Measurements from ENCODE around the gene TMEM145.
"Not testable (repeated sequence)": the region's sequence is repeated elsewhere in the genome, so short reads cannot be mapped to it uniquely, and the experiment has no call there.

The TMEM145 gene

DNA sequence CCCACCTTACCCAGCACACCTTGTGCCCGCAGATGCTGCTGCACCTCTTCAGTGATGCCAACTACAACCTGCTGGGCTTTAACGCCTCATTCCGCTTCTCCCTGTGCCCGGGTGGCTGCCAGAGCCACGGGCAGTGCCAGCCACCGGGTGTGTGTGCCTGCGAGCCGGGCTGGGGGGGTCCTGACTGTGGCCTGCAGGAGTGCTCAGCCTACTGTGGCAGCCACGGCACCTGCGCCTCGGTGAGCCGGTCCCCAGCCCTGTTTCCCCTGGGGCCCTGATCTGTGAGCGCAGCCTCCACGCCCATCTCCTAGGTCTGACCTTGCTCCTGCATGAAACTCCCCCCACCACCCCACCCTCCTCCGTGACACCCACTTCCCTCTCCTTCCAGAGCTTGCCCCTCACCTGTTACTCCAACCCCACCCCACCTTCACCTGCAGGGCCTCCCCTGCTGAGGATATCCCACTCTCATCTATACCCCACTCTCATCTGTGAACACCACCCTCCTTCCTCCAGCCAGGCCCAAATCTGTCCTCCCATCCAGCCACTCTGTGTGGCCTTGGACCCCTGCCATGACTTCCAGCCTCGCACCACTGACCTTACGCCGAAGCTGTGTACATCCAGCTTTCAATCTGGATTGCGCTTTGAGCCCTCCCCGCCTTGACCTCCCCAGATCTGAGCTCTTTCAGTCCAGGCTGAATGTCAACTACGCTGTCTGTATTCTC, 21.0 kb downstream of the TMEM145 start:
- no peak for DNase-seq (ENCODE audit: low read depth in 1 of 2, low spot score in 1 of 2)

DNA sequence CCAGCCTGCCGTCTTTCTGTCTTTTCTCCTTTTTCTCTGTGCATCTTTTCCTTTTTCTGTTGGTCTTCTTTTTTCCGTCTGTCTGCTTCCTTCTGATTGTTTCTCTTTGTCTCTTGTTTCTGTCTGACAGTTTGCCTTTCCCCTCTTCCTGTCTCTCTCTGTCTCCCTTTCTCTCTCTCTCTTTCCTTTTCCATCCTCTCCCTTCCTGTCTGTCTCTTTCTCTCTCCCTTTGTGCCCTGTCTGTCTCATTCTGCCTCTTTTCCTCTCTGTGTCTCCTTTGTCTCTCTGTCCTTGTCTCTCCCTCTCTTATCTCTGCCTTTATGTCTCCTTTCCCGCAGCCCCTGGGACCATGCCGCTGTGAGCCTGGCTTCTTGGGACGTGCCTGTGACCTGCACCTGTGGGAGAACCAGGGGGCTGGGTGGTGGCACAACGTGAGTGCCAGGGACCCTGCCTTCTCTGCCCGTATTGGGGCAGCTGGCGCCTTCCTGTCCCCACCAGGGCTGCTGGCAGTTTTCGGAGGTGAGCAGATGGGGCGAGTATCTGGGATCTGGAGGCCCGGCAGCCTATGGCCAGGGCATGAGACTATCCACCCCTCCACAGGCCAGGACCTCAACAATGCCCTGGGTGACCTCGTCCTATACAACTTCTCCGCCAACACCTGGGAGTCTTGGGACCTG, 21.7 kb downstream of the TMEM145 start:
- DNase-seq (ENCODE audit: low read depth in 1 of 2, low spot score in 1 of 2): no peak

DNA sequence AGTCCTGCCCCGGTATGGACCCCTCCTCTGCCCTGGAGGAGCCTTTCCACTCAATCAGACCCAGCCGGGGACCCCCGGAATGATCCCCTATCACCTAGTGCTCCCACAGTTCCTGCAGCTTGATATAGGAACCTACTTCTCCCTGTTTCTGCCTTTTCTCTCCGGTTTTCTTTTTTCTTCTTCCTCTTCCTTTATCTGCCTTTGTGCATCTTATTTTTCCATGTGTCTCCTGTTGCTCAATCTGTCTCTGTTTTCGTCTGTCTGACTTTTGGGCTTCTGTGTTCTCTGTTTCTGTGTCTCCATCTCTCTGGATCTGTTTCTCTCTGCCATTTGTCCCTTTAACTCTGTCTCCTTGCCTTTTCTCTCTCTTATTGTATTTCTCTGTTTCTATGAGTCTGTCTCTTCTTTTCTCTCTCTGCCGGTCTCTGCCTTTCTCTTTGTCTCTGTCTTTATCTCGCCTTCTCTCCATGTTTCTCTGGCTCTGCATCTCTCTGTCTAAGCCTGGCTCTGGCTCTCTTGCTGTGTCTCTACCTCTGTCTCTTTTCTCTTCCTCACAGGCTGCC, 22.3 kb downstream of the TMEM145 start:
- no peak for DNase-seq (ENCODE audit: low read depth in 1 of 2, low spot score in 1 of 2)

DNA sequence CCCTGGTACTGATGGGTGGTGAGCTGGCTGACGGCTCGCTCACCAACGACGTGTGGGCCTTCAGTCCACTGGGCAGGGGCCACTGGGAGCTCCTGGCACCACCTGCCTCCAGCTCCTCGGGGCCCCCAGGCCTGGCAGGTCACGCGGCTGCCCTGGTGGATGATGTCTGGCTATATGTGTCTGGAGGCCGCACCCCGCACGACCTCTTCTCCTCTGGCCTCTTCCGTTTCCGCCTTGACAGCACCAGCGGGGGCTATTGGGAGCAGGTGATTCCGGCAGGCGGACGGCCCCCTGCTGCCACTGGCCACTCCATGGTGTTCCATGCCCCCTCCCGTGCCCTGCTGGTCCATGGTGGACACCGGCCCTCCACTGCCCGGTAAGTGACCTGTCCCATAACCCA, 22.9 kb downstream of the TMEM145 start:
- DNase-seq (ENCODE audit: low read depth in 1 of 2, low spot score in 1 of 2): no peak

DNA sequence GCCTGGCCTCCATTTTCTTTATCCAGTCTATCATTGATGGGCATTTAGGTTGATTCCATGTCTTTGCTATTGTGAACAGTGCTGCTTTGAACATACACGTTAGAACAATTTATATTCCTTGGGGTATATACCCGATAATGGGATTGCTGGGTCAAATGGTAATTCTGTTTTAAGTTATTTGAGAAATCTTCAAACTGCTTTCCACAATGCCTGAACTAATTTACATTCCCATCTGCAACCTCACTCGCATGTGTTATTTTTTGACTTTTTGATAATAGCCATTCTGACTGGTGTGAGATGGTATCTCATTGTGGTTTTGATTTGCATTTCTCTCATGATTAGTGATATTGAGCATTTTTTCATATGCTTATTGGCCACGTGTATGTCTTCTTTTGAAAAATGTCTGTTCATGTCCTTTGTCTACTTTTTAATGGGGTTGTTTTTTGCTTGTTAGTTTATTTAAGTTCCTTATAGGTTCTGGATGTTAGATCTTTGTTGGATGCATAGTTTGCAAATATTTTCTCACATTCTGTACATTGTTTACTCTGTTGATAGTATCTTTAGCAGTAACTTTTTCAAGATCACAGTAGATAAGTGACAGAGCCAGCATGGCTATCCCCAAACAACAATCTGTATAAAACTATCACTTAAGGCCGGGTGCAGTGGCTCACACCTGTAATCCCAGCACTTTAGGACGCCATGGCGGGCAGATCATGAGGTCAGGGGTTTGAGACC, 26.2 kb downstream of the TMEM145 start:
- not testable (repeated sequence) for DNase-seq (ENCODE audit: low read depth in 1 of 2, low spot score in 1 of 2)

DNA sequence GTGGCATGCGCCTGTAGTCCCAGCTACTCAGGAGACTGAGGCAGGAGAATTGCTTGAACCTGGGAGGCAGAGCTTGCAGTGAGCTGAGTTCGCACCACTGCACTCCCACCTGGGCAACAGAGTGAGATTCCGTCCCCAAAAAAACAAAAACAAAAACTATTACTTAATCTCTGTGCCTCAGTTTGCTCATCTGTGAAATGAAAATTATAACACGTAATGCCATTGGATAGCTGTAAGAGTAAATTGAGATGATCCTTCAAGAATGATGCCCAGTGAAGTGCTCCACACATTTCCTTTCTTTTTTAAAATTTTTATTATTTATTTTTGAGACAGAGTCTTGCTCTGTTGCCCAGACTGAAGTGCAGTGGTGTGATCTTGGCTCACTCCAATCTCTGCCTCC, 26.8 kb downstream of the TMEM145 start:
- not testable (repeated sequence) for DNase-seq (ENCODE audit: low read depth in 1 of 2, low spot score in 1 of 2)

DNA sequence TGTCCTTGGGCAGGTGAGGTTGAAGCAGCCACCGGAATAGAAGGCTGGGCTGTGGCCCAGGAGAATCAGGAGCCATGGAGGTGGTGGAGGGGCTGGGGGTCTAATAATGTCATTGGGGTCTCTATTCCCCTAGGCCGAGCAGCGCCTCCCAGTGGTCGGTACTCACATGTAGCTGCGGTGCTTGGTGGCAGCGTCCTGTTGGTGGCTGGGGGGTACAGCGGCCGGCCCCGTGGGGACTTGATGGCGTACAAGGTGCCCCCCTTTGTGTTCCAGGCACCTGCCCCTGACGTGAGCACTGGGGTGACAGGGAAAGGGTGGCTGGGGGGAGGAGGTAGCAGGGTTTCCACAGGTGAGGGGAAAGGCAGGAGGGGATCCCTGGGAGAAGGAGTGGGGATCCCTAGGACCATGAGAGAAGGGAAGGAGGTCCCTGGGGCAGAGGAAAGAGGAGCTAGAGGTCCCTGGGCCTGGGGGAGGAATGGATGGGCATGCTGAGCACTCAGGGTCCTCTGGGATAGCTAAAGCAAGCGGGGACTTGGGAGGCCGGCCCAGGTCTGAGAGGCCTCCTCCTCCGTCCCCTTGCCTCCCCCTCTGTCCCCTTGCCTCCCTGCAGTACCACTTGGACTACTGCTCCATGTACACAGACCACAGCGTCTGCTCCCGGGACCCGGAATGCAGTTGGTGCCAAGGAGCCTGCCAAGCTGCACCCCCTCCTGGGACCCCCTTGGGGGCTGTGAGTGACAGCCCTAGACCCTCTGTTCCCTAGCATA, 30.4 kb downstream of the TMEM145 start:
- no peak for DNase-seq (ENCODE audit: low read depth in 1 of 2, low spot score in 1 of 2)

DNA sequence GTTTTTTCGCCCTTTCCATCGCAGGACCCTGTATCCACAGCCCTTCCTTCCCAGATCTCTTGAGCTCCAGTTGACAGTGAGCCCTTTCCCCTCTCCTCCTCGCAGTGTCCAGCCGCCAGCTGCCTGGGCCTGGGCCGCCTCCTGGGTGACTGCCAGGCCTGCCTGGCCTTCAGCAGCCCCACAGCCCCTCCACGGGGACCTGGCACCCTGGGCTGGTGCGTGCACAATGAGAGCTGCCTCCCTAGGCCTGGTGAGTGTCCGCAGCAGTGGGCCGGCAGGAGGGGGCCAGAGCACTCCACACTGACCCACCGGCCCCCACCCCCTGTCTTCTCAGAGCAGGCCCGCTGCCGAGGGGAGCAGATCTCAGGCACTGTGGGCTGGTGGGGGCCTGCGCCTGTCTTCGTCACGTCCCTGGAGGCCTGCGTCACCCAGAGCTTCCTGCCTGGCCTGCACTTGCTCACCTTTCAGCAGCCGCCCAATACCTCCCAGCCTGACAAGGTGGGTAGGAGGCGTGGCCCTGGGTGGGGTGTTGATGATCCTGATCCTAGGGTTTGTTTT, 31.3 kb downstream of the TMEM145 start:
- no peak for DNase-seq (ENCODE audit: low read depth in 1 of 2, low spot score in 1 of 2)

DNA sequence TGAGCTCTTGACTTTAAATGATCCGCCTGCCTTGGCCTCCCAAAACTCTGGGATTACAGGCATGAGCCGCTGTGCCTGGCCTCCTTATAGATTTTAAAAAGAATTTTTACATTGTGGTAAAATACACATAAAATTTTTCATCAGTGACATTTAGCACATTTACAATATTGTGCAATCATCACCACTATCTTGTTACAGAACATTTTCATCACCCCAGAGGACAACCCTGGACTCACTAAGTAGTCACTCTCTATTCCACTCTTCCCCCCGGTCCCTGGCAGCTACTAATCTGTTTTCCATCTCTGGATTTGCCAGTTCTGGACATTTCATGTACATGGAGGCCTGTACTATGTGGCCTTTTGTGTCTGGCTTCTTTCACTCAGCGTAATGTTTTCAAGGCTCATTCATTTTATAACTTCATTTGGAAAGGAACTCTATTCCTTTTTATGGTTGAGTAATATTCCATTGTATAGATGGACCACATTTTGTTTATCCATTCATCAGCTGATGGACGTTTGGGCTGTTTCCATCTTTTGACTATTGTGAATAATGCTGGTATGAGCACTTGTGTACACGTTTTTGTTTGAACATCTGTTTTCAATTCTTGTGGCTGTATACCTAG, 32.2 kb downstream of the TMEM145 start:
- DNase-seq (ENCODE audit: low read depth in 1 of 2, low spot score in 1 of 2): no peak

DNA sequence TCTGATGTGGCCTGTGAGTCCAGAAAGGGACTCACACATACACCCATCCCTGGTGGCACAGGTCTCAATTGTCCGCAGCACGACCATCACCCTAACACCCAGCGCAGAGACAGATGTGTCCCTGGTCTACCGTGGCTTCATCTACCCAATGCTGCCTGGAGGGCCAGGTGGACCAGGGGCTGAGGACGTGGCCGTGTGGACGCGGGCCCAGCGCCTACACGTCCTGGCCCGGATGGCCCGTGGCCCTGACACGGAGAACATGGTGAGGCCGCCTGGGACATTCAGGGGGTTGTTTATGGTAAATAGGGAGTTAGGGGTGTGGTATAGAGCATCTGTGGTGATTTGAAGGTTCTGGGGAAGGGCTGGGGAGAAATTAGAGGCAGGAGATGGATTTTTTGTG, 35.1 kb downstream of the TMEM145 start:
- DNase-seq (ENCODE audit: low read depth in 1 of 2, low spot score in 1 of 2): no peak

DNA sequence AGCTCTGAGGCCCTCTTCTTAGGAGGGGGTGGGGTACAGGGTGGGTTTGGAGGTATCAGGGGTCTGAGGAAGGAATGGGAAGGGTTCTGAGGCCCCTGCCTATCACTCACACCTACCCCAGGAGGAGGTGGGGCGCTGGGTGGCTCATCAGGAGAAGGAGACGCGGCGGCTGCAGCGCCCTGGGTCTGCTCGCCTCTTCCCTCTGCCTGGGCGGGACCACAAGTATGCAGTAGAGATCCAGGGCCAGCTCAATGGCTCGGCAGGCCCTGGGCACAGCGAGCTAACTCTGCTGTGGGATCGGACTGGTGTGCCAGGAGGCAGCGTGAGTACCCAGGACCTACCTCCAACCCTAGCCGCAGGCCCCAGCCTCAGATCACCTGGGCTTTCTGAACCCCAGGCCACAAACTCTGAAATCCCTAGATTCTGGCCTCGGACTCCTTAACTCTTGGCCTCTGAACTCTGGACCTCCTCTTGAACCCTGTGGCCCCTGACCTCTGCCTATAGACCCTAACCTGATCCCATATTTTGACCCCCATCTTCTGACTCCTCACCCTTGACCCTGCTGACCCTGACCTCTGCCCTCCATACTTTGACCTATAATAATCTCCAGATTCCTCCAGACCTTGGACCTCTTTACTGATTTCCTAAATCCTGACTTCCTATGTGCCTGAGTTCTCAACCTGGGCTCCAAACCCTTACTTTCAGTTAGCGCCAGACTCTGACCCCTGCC, 36.4 kb downstream of the TMEM145 start:
- DNase-seq (ENCODE audit: low read depth in 1 of 2, low spot score in 1 of 2): no peak

DNA sequence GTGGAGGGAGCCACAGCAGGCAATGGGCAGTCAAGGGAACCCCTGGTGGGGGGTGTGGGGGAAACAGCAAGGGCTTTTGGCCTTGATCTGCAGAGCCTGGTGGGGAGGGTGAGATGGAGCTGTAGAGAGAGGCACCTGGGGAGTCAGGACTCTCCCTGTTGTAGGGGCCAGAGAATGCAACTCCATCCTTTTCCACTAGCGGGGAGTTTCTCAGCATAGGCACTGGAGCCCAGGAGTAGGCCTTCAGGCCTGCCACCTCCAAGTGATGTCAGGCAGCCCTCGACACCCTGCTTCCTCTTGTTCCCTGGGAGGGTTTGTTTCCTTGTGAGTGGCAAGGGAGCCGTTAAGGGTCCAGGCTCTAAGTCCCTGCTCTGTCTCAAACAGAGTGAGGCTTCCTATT, 37.3 kb downstream of the TMEM145 start:
- DNase-seq (ENCODE audit: low read depth in 1 of 2, low spot score in 1 of 2): no peak

DNA sequence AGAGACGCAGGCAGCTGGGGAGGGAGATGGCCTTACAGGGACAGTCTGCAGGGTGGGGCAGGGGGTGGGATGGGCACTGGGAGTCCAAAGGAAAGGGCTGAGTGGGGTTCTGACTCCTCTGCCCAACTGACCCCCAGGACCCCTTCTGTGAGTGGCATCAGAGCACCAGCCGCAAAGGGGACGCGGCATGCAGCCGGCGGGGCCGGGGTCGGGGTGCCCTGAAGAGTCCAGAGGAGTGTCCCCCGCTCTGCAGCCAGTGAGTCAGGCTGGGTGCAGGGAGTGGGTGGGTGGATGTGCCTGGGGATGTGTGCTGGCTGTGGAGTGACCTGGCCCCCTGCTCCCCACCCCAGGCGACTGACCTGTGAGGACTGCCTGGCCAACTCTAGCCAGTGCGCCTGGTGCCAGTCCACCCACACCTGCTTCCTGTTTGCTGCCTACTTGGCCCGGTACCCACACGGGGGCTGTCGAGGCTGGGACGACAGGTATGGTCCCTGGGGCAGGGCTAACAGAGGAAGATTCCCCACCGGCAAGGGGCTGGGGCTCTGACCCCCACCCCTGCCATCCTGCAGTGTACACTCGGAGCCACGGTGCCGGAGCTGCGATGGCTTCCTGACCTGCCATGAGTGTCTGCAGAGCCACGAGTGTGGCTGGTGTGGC, 38.1 kb downstream of the TMEM145 start:
- no peak for DNase-seq (ENCODE audit: low read depth in 1 of 2, low spot score in 1 of 2)

DNA sequence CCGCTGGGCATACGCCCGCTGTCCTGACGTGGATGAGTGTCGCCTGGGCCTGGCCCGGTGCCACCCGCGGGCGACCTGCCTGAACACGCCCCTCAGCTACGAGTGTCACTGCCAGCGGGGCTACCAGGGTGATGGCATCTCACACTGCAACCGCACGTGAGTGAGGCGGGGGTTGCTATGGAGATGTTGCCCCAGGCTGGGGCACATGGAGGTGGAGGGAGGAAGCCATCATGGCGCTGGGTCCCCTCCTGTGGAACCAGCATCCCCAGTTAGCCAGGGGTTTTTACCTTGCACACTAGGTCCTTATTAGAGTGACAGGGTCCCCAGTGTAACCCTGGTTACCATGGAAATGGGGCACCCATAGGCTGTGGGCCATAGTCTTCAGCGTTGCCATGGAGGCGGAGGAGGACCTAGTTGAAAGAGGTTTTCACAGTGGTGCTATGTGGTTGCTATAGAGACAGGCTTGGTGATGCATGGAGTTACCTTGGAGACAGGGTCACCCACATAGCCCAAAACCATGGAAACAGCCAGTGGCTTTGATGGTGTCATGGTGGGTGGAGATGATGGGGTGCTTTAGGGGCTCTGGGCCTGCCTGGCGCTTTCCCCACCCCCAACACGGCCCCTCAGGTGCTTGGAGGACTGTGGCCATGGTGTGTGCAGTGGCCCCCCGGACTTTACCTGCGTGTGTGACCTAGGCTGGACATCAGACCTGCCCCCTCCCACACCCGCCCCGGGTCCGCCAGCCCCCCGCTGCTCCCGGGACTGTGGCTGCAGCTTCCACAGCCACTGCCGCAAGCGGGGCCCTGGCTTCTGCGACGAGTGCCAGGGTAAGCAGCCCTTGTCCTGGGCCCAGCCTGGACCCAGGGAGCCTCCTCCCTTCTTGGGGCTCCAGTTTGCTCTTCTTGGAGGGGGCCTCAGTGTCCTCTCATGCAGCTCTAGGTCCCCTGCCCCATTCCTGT, 39.5 kb downstream of the TMEM145 start:
- no peak for DNase-seq (ENCODE audit: low read depth in 1 of 2, low spot score in 1 of 2)

DNA sequence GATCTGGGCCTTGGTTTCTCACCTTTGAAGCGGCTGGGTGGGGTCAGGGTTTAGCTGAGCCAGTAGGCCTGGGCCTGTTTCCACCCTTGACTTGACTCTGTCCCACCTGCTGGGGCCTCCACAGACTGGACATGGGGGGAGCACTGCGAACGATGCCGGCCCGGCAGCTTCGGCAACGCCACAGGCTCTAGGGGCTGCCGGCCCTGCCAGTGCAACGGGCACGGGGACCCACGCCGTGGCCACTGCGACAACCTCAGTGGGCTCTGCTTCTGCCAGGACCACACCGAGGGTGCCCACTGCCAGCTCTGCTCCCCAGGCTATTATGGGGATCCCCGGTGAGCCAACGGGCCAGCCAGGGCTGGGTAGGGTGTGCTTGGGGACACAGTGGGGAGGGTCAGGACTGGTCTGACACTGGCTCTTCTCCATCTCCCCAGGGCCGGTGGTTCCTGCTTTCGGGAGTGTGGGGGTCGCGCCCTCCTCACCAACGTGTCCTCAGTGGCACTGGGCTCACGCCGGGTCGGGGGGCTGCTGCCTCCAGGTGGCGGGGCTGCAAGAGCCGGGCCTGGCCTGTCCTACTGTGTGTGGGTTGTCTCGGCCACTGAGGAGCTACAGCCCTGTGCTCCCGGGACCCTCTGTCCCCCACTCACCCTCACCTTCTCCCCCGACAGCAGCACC, 40.4 kb downstream of the TMEM145 start:
- DNase-seq (ENCODE audit: low read depth in 1 of 2, low spot score in 1 of 2): no peak

DNA sequence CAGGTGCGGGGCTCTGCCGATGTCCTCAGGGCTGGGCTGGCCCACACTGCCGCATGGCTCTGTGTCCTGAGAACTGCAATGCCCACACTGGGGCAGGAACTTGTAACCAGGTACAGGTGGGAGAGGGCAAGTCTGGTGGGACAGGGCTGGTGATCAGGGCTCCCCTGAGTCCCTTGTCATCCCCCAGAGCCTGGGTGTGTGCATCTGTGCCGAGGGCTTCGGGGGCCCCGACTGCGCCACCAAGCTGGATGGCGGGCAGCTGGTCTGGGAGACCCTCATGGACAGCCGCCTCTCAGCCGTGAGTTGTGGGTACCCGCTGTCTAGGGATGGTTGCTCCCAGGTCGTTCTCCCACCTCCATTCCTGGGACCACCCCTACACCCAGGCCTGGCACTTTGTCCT, 42.8 kb downstream of the TMEM145 start:
- DNase-seq (ENCODE audit: low read depth in 1 of 2, low spot score in 1 of 2): no peak

DNA sequence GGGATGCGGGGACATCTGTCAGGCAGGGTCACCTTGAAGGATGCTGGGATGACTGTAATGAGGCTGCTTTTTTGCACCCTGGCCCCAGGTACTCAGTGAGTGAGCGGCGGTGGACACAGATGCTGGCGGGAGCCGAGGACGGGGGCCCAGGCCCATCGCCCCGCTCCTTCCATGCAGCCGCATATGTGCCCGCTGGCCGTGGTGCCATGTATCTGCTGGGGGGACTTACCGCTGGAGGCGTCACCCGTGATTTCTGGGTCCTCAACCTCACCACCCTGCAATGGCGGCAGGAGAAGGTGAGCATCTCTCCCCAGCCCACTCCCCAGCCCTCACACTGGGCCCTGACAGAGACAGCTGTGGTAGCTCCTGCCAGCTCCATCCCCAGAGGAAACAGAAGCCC, 43.6 kb downstream of the TMEM145 start:
- DNase-seq (ENCODE audit: low read depth in 1 of 2, low spot score in 1 of 2): no peak

DNA sequence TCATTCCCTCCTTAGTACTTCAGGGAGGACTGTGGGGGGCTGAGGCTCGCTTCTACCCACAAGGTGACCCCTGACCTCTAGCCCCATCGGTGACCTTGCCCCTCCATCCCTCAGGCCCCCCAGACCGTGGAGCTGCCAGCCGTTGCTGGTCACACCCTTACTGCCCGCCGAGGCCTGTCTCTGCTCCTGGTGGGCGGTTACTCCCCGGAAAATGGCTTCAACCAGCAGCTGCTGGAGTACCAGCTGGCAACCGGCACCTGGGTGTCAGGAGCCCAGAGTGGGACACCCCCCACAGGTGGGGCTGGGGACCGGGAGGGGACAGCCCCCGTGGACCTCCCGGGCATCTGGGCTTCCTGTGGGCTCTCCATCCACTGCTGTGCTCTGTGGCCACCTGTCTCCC, 44.2 kb downstream of the TMEM145 start:
- no peak for DNase-seq (ENCODE audit: low read depth in 1 of 2, low spot score in 1 of 2)

Data from activated CD4-positive, alpha-beta T cell treated with anti-CD3 and anti-CD28 coated beads, Interleukin-2, amount 50 U/mL, for 24 hours (primary cell).